Esophagus (tissue), 2 donors: ENCODE results near the gene PTK7. TPM values are rescaled to one million over a fixed set of nuclear protein-coding genes. Genes with fewer than 3 reads are reported as not detected.

ENCODE experiments used
- H3K27ac ChIP-seq, 2 donors: one replicate each; pipeline ENCODE4 v1.5.1; 2013; ENCODE audit warnings: low read depth in 2 of 2, mild to moderate bottlenecking in 2 of 2, inconsistent platforms in 1 of 2, low read length in 1 of 2, moderate library complexity in 1 of 2
- H3K27me3 ChIP-seq, 2 donors: one replicate each; pipeline ENCODE4 v1.6.1; 2013; ENCODE audit warnings: low read length in 2 of 2, control low read depth in 1 of 2, mild to moderate bottlenecking in 1 of 2; ENCODE audit not compliant: insufficient read depth in 2 of 2, control insufficient read depth in 1 of 2
- H3K36me3 ChIP-seq, 2 donors: one replicate each; pipeline ENCODE4 v1.6.1; 2013; ENCODE audit warnings: low read length in 1 of 2; ENCODE audit not compliant: control insufficient read depth in 2 of 2, insufficient read depth in 2 of 2
- H3K4me1 ChIP-seq, 2 donors: one replicate each; pipeline ENCODE4 v1.6.1; 2013; ENCODE audit warnings: low read length in 1 of 2; ENCODE audit not compliant: control insufficient read depth in 2 of 2, insufficient read depth in 2 of 2
- H3K4me3 ChIP-seq, 2 donors: one replicate each; pipeline ENCODE4 v1.5.1; 2013; ENCODE audit warnings: low read length in 2 of 2, mild to moderate bottlenecking in 2 of 2, low read depth in 1 of 2, moderate library complexity in 1 of 2
- H3K9me3 ChIP-seq, 2 donors: one replicate each; pipeline ENCODE4 v1.6.1; 2013; ENCODE audit warnings: mild to moderate bottlenecking in 2 of 2, low read depth in 1 of 2, low read length in 1 of 2, moderate library complexity in 1 of 2; ENCODE audit not compliant: control insufficient read depth in 2 of 2, insufficient read depth in 1 of 2
- WGBS, 2 donors: extraction: QIAGEN DNeasy Blood & Tissue Kit; methylation state at CpG; one replicate each; pipeline ENCODE4 v1.1.7; 2013; 5-methylcytosine and 5-hydroxymethylcytosine counted together
- polyA plus RNA-seq, 2 donors: library from polyadenylated mRNA; stranded (reverse); fragments of 200-250 nt; gene quantifications; one replicate each; pipeline ENCODE4 v1.2.3, GENCODE V29; 2013
- donor health status: healthy with polysubstance abuse.
- donor health status: Bipolar disorder and iron deficiency.

The PTK7 gene
- polyA plus RNA-seq, 2 donors, result 25.8 to 39.7 TPM

- Histone ChIP-seq H3K9me3 (no peaks in the 10 kb centered on the region), H3K4me1 (peaks cover 0 to 2% of the 10 kb centered on the region in 2 donors), H3K27me3 (no peaks in the 10 kb centered on the region), H3K4me3 (no peak overlapping the region), H3K27ac (no peak overlapping the region), H3K36me3 (peaks cover 0 to 16% of the 10 kb centered on the region in 2 donors)
- 69 to 73% methylated on average over 2 of the region's 2 CpGs for WGBS, 2 donors
Measured at GRCh38 chr6:43061861-43062260, 14.3 kb upstream of the PTK7 start.

- H3K4me1 ChIP-seq, result peaks cover 0 to 2% of the 10 kb centered on the region in 2 donors
- H3K4me3 ChIP-seq, result no peak overlapping the region
- H3K27me3 ChIP-seq, result no peaks in the 10 kb centered on the region
- no peak overlapping the region for H3K27ac ChIP-seq
- peaks cover 0 to 16% of the 10 kb centered on the region in 2 donors for H3K36me3 ChIP-seq
- no peaks in the 10 kb centered on the region for H3K9me3 ChIP-seq
- 90 to 91% methylated on average over 12 of the region's 12 CpGs for WGBS, 2 donors
Measured at GRCh38 chr6:43062818-43063217, 13.3 kb upstream of the PTK7 start.

- Histone ChIP-seq H3K36me3 (peaks cover 2 to 16% of the 10 kb centered on the region in 2 donors), H3K9me3 (no peaks in the 10 kb centered on the region), H3K4me1 (no peaks in the 10 kb centered on the region), H3K27me3 (no peaks in the 10 kb centered on the region), H3K4me3 (no peak overlapping the region), H3K27ac (no peak overlapping the region)
- WGBS, 2 donors, result 56 to 60% methylated on average over 6 of the region's 6 CpGs
Measured at GRCh38 chr6:43070028-43070632, 6.0 kb upstream of the PTK7 start.

- no peak overlapping the region for H3K4me3 ChIP-seq
- H3K9me3 ChIP-seq, result no peaks in the 10 kb centered on the region
- no peaks in the 10 kb centered on the region for H3K27me3 ChIP-seq
- peaks cover 2 to 9% of the 10 kb centered on the region in 2 donors for H3K36me3 ChIP-seq
- peak overlapping the region; percentile 60 to 62 for H3K27ac ChIP-seq
- peaks cover 0 to 9% of the 10 kb centered on the region in 2 donors for H3K4me1 ChIP-seq
- 73% methylated on average over 5 to 6 of the region's 6 CpGs for WGBS, 2 donors
Measured at GRCh38 chr6:43074847-43075669, 1.1 kb upstream of the PTK7 start.

- peak overlapping the region; percentile 60 to 65 for H3K27ac ChIP-seq
- WGBS, 2 donors, result 1 to 2% methylated on average over 64 to 72 of the region's 72 CpGs
- peaks cover 0 to 9% of the 10 kb centered on the region in 2 donors for H3K4me1 ChIP-seq
- peaks cover 2 to 9% of the 10 kb centered on the region in 2 donors for H3K36me3 ChIP-seq
- peak overlapping the region; percentile 65 to 86 for H3K4me3 ChIP-seq
- no peaks in the 10 kb centered on the region for H3K9me3 ChIP-seq
- H3K27me3 ChIP-seq, result no peaks in the 10 kb centered on the region
Measured at GRCh38 chr6:43076464-43077332, 584 bp downstream of the PTK7 start.

- Histone ChIP-seq H3K27ac (peak overlapping the region; percentile 60 to 65), H3K4me3 (peak overlapping the region; percentile 65 to 86)
- 20 to 23% methylated on average over 8 of the region's 8 CpGs for WGBS, 2 donors
Measured at GRCh38 chr6:43077333-43077809, 1.3 kb downstream of the PTK7 start.

GRCh38 chr6:43077981-43078511, 1.9 kb downstream of the PTK7 start:
- no peaks in the 10 kb centered on the region for H3K9me3 ChIP-seq
- 79 to 86% methylated on average over 6 of the region's 6 CpGs for WGBS, 2 donors
- H3K27ac ChIP-seq, result no peak overlapping the region
- H3K4me3 ChIP-seq, result no peak overlapping the region
- H3K4me1 ChIP-seq, result peaks cover under 1 to 9% of the 10 kb centered on the region in 2 donors
- H3K36me3 ChIP-seq, result peaks cover 2 to 4% of the 10 kb centered on the region in 2 donors
- no peaks in the 10 kb centered on the region for H3K27me3 ChIP-seq

More at GRCh38 chr6:43077333-43077809, 1.3 kb downstream of the PTK7 start:
- H3K9me3 ChIP-seq, result no peaks in the 10 kb centered on the region
- peaks cover 0 to 9% of the 10 kb centered on the region in 2 donors for H3K4me1 ChIP-seq
- H3K36me3 ChIP-seq, result peaks cover 2 to 9% of the 10 kb centered on the region in 2 donors
- H3K27me3 ChIP-seq, result no peaks in the 10 kb centered on the region

- no peak overlapping the region for H3K4me3 ChIP-seq
- H3K36me3 ChIP-seq, result peaks cover 2% of the 10 kb centered on the region in 2 donors
- H3K9me3 ChIP-seq, result no peaks in the 10 kb centered on the region
- no peaks in the 10 kb centered on the region for H3K27me3 ChIP-seq
- peaks cover 2 to 9% of the 10 kb centered on the region in 2 donors for H3K4me1 ChIP-seq
- WGBS, 2 donors, result 81 to 90% methylated on average over 2 of the region's 2 CpGs
- no peak overlapping the region for H3K27ac ChIP-seq
Measured at GRCh38 chr6:43078691-43079090, 2.6 kb downstream of the PTK7 start.

- H3K4me3 ChIP-seq, result no peak overlapping the region
Measured at GRCh38 chr6:43081043-43081442, 4.9 kb downstream of the PTK7 start.

More at GRCh38 chr6:43081043-43081442, 4.9 kb downstream of the PTK7 start:
- Histone ChIP-seq H3K27me3 (no peaks in the 10 kb centered on the region), H3K4me1 (peaks cover 2 to 6% of the 10 kb centered on the region in 2 donors), H3K36me3 (no peaks in the 10 kb centered on the region), H3K9me3 (no peaks in the 10 kb centered on the region), H3K27ac (no peak overlapping the region)
- WGBS, 2 donors, result 93 to 94% methylated on average over 4 of the region's 4 CpGs
